Measurements from ENCODE around the gene FGF22.
"Not testable (repeated sequence)": the region's sequence is repeated elsewhere in the genome, so short reads cannot be mapped to it uniquely, and the experiment has no call there.

FGF22 gene

DNA sequence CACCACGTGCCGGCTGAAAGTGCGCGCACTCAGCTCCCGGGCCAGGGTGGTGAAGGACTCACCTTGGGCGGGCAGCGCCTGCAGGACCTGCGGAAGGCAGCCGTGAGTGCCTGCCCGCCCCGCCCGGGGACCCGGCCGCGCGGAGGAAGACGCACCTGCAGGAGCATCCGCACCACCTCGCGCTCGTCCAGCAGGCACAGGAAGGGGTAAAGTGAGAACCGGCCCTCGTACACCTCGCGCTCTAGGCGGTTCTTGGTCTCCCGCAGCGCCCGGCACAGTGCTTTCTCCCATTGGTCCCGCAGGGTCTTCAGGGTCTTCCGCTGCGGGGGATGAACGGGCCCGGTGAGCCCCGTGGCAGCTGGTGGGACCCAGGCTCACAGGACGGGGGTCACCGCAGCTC, 17.0 kb upstream of the FGF22 start:
- no peak for DNase-seq
- no peak overlapping the region for H3K4me3 ChIP-seq (ENCODE audit: insufficient read depth, low read depth, low read length, poor library complexity, severe bottlenecking)
- H3K27me3 ChIP-seq (replicated peaks; ENCODE audit: control insufficient read depth, insufficient read depth, low read length, poor library complexity, severe bottlenecking): no peaks in the 10 kb centered on the region
- no peaks in the 10 kb centered on the region for H3K9me3 ChIP-seq (ENCODE audit: control insufficient read depth, low read length)
- no peak overlapping the region for H3K27ac ChIP-seq (ENCODE audit: insufficient read depth, low read length, poor library complexity, severe bottlenecking)
- H3K4me1 ChIP-seq (ENCODE audit: control insufficient read depth, insufficient read depth, low read length, poor library complexity, severe bottlenecking): no peaks in the 10 kb centered on the region
- H3K36me3 ChIP-seq (ENCODE audit: control insufficient read depth, insufficient read depth, low read length): peaks cover 63% of the 10 kb centered on the region

DNA sequence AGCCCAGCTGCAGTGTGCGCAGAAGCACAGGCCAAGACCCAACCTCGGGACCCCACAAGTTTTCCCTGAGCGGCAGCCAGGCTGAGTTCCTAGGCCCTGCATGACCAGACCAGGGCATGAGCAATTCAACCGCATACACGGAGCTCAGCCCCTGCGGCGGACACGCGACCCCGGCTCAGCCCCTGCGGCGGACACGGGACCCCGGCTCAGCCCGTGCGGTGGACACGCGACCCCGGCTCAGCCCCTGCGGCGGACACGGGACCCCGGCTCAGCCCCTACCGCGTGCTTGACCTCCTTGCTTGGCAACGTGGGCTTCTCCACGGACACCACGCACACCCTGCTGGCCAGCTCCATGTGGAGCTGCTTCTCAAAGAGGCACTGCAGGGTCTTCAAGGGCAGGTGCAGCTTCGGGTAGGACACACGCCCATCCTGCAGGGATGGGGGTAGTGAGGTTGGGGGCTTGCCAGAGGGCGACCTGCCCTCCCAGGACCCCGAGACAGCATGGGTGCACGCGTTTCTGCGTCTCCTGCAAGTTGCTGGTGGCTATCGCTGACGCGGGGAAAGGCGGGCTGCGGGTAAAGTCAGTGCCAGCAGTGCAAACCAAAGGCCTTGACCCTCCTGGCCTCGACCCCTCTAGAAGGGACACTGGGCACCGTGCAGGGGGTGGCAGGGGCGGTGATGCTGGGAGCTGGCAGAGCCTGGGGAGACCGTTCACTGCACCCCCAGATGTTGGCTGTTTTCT, 16.3 kb upstream of the FGF22 start:
- H3K27me3 ChIP-seq (replicated peaks; ENCODE audit: control insufficient read depth, insufficient read depth, low read length, poor library complexity, severe bottlenecking): no peaks in the 10 kb centered on the region
- H3K4me3 ChIP-seq (ENCODE audit: insufficient read depth, low read depth, low read length, poor library complexity, severe bottlenecking): no peak overlapping the region
- H3K27ac ChIP-seq (ENCODE audit: insufficient read depth, low read length, poor library complexity, severe bottlenecking): no peak overlapping the region
- no peaks in the 10 kb centered on the region for H3K4me1 ChIP-seq (ENCODE audit: control insufficient read depth, insufficient read depth, low read length, poor library complexity, severe bottlenecking)
- peaks cover 58% of the 10 kb centered on the region for H3K36me3 ChIP-seq (ENCODE audit: control insufficient read depth, insufficient read depth, low read length)
- H3K9me3 ChIP-seq (ENCODE audit: control insufficient read depth, low read length): no peaks in the 10 kb centered on the region
- DNase-seq: no peak

DNA sequence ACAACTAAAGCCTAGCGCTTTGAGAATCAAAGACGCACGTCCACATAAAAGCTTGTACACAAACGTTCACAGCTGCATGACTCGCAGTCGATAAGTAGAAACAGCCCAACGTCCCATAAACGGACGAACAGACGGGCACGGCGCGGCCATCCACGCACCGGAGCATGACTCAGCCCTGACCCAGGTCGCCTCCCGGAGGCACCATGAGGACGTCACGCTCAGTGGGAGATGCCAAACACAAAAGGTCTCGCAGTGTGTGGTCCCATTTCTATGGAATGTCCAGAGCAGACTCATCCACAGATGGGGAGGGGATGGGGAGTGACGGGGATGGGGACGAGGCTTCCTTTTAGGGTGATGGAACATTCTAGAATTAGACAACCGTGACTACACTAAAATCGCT, 15.7 kb upstream of the FGF22 start:
- H3K4me3 ChIP-seq (ENCODE audit: insufficient read depth, low read depth, low read length, poor library complexity, severe bottlenecking): no peak overlapping the region
- DNase-seq: no peak

DNA sequence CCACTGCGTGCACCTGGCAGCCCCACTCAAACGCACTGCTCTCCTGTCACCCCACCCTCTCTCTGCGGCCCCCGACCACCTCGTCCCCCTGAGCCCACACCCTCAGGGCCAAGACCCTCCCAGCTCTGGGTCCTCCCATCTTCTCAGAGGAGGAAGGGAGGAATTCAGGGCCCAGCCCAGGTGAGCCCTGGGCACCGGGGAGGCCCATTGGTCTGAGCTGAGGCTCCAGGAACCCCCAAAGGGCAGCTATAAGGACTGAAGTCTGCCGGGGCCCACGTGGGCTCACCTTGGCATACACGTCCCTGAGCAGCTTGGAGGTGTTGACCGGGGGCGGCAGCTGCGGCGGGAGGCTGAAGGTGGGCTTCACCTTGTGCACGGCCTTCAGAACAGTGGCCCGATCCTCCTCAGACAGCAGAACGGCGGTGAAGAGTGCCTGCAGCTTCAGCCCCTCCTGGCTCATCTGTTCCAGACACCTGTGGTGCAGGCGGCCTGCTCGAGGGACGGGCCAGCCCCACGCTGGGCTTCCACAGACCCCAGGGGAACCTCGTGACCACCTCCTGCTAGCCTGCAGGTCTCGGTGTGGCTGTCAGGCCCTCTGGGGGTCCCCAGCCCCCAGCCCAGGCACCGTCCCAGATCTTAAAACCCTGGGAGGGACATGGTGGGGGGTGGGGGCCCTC, 15.1 kb upstream of the FGF22 start:
- no peaks in the 10 kb centered on the region for H3K27me3 ChIP-seq (replicated peaks; ENCODE audit: control insufficient read depth, insufficient read depth, low read length, poor library complexity, severe bottlenecking)
- no peaks in the 10 kb centered on the region for H3K4me1 ChIP-seq (ENCODE audit: control insufficient read depth, insufficient read depth, low read length, poor library complexity, severe bottlenecking)
- no peak overlapping the region for H3K4me3 ChIP-seq (ENCODE audit: insufficient read depth, low read depth, low read length, poor library complexity, severe bottlenecking)
- H3K36me3 ChIP-seq (ENCODE audit: control insufficient read depth, insufficient read depth, low read length): peaks cover 57% of the 10 kb centered on the region
- DNase-seq: no peak
- no peaks in the 10 kb centered on the region for H3K9me3 ChIP-seq (ENCODE audit: control insufficient read depth, low read length)
- H3K27ac ChIP-seq (ENCODE audit: insufficient read depth, low read length, poor library complexity, severe bottlenecking): no peak overlapping the region

More for the DNA sequence above, 15.7 kb upstream of the FGF22 start:
- Histone ChIP-seq H3K4me1 (ENCODE audit: control insufficient read depth, insufficient read depth, low read length, poor library complexity, severe bottlenecking) (no peaks in the 10 kb centered on the region), H3K27me3 (replicated peaks; ENCODE audit: control insufficient read depth, insufficient read depth, low read length, poor library complexity, severe bottlenecking) (no peaks in the 10 kb centered on the region), H3K9me3 (ENCODE audit: control insufficient read depth, low read length) (no peaks in the 10 kb centered on the region), H3K36me3 (ENCODE audit: control insufficient read depth, insufficient read depth, low read length) (peaks cover 57% of the 10 kb centered on the region), H3K27ac (ENCODE audit: insufficient read depth, low read length, poor library complexity, severe bottlenecking) (no peak overlapping the region)

DNA sequence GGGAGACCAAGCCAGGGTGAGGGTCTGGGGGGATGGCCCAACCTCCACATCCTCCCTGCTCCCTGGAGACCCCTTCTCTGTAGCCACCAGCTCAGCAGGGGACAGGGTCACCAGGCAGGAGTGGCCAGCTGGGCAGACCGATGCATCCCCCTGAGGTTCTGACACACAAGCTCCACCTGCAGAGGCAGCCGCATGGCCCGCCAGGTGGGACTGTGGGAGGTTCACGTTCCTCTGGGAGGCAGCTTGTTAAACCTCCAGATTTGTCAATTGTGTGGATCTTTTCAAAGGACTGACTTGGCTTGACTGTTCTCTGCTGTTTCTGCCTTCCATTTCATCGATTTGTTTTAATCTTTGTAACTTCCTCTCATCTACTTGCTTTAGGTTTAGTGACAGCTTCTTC, 14.4 kb upstream of the FGF22 start:
- H3K27me3 ChIP-seq (replicated peaks; ENCODE audit: control insufficient read depth, insufficient read depth, low read length, poor library complexity, severe bottlenecking): no peaks in the 10 kb centered on the region
- no peak overlapping the region for H3K27ac ChIP-seq (ENCODE audit: insufficient read depth, low read length, poor library complexity, severe bottlenecking)
- no peak overlapping the region for H3K4me3 ChIP-seq (ENCODE audit: insufficient read depth, low read depth, low read length, poor library complexity, severe bottlenecking)
- H3K4me1 ChIP-seq (ENCODE audit: control insufficient read depth, insufficient read depth, low read length, poor library complexity, severe bottlenecking): no peaks in the 10 kb centered on the region
- DNase-seq: no peak
- H3K36me3 ChIP-seq (ENCODE audit: control insufficient read depth, insufficient read depth, low read length): peaks cover 52% of the 10 kb centered on the region
- no peaks in the 10 kb centered on the region for H3K9me3 ChIP-seq (ENCODE audit: control insufficient read depth, low read length)

DNA sequence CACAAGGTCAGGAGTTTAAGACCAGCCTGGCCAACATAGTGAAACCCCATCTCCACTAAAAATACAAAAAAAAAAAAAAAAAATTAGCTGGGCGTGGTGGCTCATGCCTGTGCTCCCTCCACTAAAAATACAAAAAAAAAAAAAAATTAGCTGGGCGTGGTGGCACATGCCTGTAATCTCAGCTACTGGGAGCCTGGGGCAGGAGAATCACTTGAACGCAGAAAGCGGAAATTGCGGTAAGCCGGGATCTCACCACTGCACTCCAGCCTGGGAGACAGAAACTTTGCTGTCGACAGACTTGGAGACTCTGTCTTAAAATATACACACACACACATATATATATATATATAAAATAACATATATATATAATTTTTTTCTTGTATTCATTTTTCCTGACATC, 13.1 kb upstream of the FGF22 start:
- H3K4me3 ChIP-seq (ENCODE audit: insufficient read depth, low read depth, low read length, poor library complexity, severe bottlenecking); H3K27me3 ChIP-seq (replicated peaks; ENCODE audit: control insufficient read depth, insufficient read depth, low read length, poor library complexity, severe bottlenecking); H3K4me1 ChIP-seq (ENCODE audit: control insufficient read depth, insufficient read depth, low read length, poor library complexity, severe bottlenecking); DNase-seq; H3K27ac ChIP-seq (ENCODE audit: insufficient read depth, low read length, poor library complexity, severe bottlenecking); H3K9me3 ChIP-seq (ENCODE audit: control insufficient read depth, low read length): not testable (repeated sequence)
- H3K36me3 ChIP-seq (ENCODE audit: control insufficient read depth, insufficient read depth, low read length): peaks cover 47% of the 10 kb centered on the region

DNA sequence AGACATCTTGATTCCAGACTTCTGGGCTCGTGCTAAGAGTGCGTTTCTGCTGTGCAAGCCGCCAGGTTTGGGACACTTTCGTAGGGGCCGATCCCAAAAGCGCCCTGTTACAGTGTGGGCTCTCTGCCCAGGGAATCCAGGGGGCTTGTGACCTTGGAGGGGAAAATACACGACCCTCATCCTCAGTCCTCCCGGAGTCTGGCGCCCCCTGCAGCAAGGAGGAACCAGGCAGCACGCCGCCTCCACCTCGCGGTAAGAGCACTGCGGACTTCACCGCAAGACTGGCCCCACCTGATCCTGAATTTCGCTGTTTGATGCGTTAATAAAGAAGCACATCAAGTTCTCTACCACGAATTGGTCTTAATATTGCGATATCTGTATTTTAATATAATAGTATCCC, 11.5 kb upstream of the FGF22 start:
- Histone ChIP-seq H3K27ac (ENCODE audit: insufficient read depth, low read length, poor library complexity, severe bottlenecking) (no peak overlapping the region), H3K4me1 (ENCODE audit: control insufficient read depth, insufficient read depth, low read length, poor library complexity, severe bottlenecking) (peaks cover 6% of the 10 kb centered on the region), H3K27me3 (replicated peaks; ENCODE audit: control insufficient read depth, insufficient read depth, low read length, poor library complexity, severe bottlenecking) (no peaks in the 10 kb centered on the region), H3K9me3 (ENCODE audit: control insufficient read depth, low read length) (no peaks in the 10 kb centered on the region), H3K4me3 (ENCODE audit: insufficient read depth, low read depth, low read length, poor library complexity, severe bottlenecking) (no peak overlapping the region), H3K36me3 (ENCODE audit: control insufficient read depth, insufficient read depth, low read length) (peaks cover 32% of the 10 kb centered on the region)
- no peak for DNase-seq

DNA sequence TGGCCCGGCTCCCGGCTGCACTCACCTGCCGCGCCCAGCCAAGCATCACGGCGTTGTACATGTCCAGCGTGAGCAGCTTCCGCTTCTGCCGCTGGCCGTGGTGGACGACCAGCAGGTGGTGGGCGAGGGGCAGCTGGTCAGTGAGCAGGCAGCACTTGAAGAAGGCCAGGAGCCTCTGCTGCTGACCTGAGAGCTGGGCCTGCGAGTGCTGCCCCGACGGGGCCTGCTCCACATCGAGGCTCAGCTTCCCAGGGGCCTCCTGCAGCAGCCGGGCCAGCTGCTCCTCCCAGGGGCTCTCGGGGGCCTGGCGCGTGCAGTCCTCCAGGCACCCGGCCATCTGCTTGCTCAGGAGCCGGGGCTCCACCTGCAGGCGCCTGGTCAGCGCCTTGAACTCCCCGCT, 10.2 kb upstream of the FGF22 start:
- not testable (repeated sequence) for H3K27me3 ChIP-seq (replicated peaks; ENCODE audit: control insufficient read depth, insufficient read depth, low read length, poor library complexity, severe bottlenecking); DNase-seq; H3K27ac ChIP-seq (ENCODE audit: insufficient read depth, low read length, poor library complexity, severe bottlenecking); H3K9me3 ChIP-seq (ENCODE audit: control insufficient read depth, low read length); H3K4me3 ChIP-seq (ENCODE audit: insufficient read depth, low read depth, low read length, poor library complexity, severe bottlenecking)
- Histone ChIP-seq H3K36me3 (ENCODE audit: control insufficient read depth, insufficient read depth, low read length) (peaks cover 21% of the 10 kb centered on the region), H3K4me1 (ENCODE audit: control insufficient read depth, insufficient read depth, low read length, poor library complexity, severe bottlenecking) (peaks cover 15% of the 10 kb centered on the region)

DNA sequence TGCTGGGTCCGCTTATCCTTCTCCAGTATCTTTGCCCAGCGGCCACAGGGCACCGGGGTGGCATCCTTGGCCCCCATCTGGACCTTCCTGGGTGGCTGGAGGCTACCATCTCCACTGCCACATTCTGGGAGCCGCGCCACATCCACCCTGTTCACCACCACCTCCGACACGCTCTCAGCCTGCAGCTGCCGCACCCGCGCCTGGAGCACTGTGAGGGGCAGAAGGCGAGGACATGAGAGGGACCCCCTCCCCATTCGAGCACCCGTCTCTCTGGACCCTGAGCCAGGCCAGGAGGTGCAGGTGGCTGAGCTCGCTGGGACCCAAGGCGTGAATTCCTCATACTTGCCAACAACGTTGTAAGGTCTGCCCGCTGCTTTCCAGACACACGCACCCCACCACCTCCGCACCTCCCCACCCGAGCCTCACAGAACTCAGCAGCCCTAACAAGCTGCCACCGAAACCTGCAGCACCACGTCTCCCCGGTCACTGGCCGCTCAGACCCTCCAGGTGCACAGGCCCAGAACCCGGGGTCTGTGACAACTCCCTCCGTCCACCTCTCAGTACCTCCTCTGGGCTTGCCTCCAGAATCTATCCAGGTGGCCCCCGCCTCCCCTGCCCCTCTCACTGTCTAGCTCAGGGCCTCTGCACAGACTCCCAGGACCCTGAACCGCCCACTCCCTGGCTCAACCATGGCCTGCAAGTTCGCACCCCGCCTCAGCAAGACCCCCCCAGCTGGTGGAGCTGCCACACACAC, 9.5 kb upstream of the FGF22 start:
- H3K4me3 ChIP-seq (ENCODE audit: insufficient read depth, low read depth, low read length, poor library complexity, severe bottlenecking): no peak overlapping the region
- peaks cover 16% of the 10 kb centered on the region for H3K36me3 ChIP-seq (ENCODE audit: control insufficient read depth, insufficient read depth, low read length)
- DNase-seq: no peak
- H3K27ac ChIP-seq (ENCODE audit: insufficient read depth, low read length, poor library complexity, severe bottlenecking): no peak overlapping the region
- H3K9me3 ChIP-seq (ENCODE audit: control insufficient read depth, low read length): no peaks in the 10 kb centered on the region
- H3K4me1 ChIP-seq (ENCODE audit: control insufficient read depth, insufficient read depth, low read length, poor library complexity, severe bottlenecking): peaks cover 15% of the 10 kb centered on the region
- no peaks in the 10 kb centered on the region for H3K27me3 ChIP-seq (replicated peaks; ENCODE audit: control insufficient read depth, insufficient read depth, low read length, poor library complexity, severe bottlenecking)

DNA sequence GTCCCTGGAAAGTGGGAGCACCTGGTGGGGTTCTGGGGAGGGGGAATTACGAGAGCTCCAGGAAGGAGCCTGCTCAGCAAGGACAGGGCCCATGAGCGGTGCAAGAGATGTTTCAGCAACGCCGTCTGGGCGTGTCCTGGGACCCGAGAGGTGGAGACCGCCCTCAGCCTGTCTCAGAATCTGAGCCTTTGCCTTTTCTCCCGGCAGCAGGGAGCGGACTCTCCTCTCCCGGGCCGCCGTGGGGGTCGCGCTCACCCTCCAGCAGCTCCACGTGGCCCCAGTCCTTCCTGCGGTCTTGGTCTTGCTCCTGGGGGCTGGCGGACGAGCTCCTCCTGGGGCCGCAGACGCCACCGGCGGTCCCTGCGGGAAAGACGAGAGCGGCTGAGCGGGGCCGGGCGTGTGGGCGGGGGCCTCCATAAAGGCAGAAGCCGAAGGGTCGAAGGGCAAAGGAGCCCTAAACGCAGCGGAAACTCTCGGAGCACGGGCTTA, 7.1 kb upstream of the FGF22 start:
- Histone ChIP-seq H3K36me3 (ENCODE audit: control insufficient read depth, insufficient read depth, low read length) (peaks cover 11% of the 10 kb centered on the region), H3K4me1 (ENCODE audit: control insufficient read depth, insufficient read depth, low read length, poor library complexity, severe bottlenecking) (peaks cover 15% of the 10 kb centered on the region), H3K27ac (ENCODE audit: insufficient read depth, low read length, poor library complexity, severe bottlenecking) (peak overlapping the region; percentile 78), H3K4me3 (ENCODE audit: insufficient read depth, low read depth, low read length, poor library complexity, severe bottlenecking) (peak overlapping the region; percentile 89), H3K9me3 (ENCODE audit: control insufficient read depth, low read length) (no peaks in the 10 kb centered on the region), H3K27me3 (replicated peaks; ENCODE audit: control insufficient read depth, insufficient read depth, low read length, poor library complexity, severe bottlenecking) (no peaks in the 10 kb centered on the region)
- DNase-seq: no peak
